Rectal smooth muscle tissue (tissue), 1 donor: ENCODE measurements around the gene SCUBE1.

ENCODE experiments used
- H3K27ac ChIP-seq: one replicate; pipeline ENCODE4 v1.7.0; 2013; ENCODE audit warnings: low read depth, low read length, inconsistent platforms
- H3K27me3 ChIP-seq: one replicate; pipeline ENCODE4 v1.7.0; 2013; ENCODE audit warnings: low read length; ENCODE audit not compliant: control insufficient read depth, insufficient read depth
- H3K36me3 ChIP-seq: one replicate; pipeline ENCODE4 v1.7.0; 2013; ENCODE audit warnings: low read length; ENCODE audit not compliant: control insufficient read depth, insufficient read depth
- H3K4me1 ChIP-seq: one replicate; pipeline ENCODE4 v1.7.0; 2013; ENCODE audit warnings: low read length; ENCODE audit not compliant: control insufficient read depth, insufficient read depth
- H3K4me3 ChIP-seq: one replicate; pipeline ENCODE4 v1.7.0; 2013; ENCODE audit warnings: low read length
- H3K9ac ChIP-seq: one replicate; pipeline ENCODE4 v1.7.0; 2013; ENCODE audit warnings: low read length

The SCUBE1 gene

GRCh38 chr22:43191831-43192230, 151.3 kb downstream of the SCUBE1 start:
- Histone ChIP-seq H3K27ac (no peak overlapping the region), H3K27me3 (no peaks in the 10 kb centered on the region), H3K4me3 (no peak overlapping the region), H3K4me1 (no peaks in the 10 kb centered on the region), H3K36me3 (no peaks in the 10 kb centered on the region), H3K9ac (no peak overlapping the region)

DNA sequence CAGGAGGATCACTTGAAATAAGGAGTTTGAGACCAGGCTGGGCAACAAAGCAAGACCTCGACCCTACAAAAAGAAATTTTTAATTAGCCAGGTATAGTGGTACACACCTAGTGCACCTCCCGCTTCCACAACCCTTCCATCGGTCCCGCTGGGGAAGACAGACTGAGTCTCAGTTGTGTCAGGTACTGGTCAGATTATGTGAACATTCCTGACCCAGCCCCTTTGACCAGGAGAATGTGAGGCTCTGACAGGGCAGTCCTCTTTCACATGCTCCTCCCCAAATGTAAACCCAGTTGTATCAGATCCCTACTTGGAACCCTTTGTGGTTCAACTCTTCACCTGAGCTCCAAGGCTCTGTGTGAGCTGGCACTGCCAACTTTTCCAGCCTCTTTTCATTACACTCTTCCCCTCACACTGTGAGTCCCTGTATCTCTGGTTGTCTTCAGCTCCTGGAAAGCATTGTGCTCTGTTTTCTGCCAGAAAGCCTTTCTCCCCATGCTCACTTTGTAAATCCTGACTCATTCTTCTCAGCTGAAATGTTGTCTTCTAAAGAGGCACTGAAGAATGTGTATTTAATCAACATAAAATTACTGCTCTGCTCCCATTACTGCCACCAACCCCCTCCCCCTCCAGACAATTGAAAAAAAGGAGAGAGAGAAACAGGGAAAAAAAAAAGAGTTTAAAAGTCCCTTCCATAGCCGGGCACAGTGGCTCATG, 154.2 kb downstream of the SCUBE1 start:
- Histone ChIP-seq H3K9ac (no peak overlapping the region), H3K27ac (no peak overlapping the region), H3K36me3 (no peaks in the 10 kb centered on the region), H3K27me3 (no peaks in the 10 kb centered on the region), H3K4me3 (no peak overlapping the region), H3K4me1 (peaks cover 7% of the 10 kb centered on the region)

DNA sequence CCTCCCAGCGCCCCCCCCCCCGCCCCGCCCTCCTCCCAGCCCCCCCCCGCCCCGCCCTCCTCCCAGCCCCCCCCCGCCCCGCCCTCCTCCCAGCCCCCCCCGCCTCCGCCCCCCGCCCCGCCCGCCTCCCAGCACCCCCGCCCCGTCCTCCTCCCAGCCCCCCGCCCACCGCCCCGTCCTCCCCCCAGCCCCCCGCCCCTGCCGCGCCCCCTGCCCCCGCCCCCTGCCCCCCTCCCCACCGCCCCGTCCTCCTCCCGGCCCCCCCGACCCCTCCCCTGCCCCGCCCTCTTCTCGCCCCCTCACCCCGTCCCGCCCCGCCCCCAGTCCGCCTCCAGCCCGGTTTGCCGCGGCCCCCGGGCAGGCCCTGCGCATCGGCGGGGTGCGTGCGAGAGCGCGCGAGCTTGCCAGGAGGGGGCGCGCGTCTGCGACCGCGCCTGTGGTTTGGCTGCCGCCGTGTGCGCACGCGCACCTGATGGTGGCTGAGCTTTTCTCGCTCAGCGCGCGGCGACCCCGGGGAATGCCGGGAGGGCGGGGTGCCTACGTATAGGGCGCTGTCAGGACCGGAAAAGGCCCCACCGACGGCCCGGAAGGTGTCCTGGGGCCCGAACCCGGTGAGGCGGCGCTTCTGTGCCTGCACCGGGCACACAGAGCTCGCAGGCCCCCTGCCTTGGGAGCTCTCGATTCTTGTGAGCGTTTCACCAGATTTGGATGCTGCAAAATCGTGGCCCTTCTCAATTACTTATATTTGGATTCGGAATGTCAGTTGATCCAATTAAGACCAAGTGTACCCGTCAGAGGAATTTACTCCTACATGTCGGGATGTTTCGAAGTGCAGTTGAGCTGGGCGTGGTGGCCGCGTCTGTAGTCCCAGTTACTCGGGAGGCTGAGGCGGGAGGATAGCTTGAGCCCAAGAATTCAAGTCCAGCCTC, 155.7 kb downstream of the SCUBE1 start:
- H3K9ac ChIP-seq = peak overlapping the region; percentile 73
- H3K4me1 ChIP-seq = peaks cover 7% of the 10 kb centered on the region
- peak overlapping the region; percentile 93 for H3K27ac ChIP-seq
- peak overlapping the region; percentile 76 for H3K4me3 ChIP-seq
- no peaks in the 10 kb centered on the region for H3K36me3 ChIP-seq
- no peaks in the 10 kb centered on the region for H3K27me3 ChIP-seq

GRCh38 chr22:43186272-43187170, 156.7 kb downstream of the SCUBE1 start, which contains the start of gene TTLL12:
TTLL12 (minus strand) TSS chr22:43187134; CDS start chr22:43187069, 65 bp downstream.
- peaks cover 7% of the 10 kb centered on the region for H3K4me1 ChIP-seq
- H3K4me3 ChIP-seq = peak within 1 kb of the TSS; percentile 79
- H3K27me3 ChIP-seq = no peaks in the 10 kb centered on the region
- H3K9ac ChIP-seq = peak within 1 kb of the TSS; percentile 73
- peak within 1 kb of the TSS; percentile 93 for H3K27ac ChIP-seq
- no peaks in the 10 kb centered on the region for H3K36me3 ChIP-seq

- Histone ChIP-seq H3K27ac (no peak overlapping the region), H3K9ac (no peak overlapping the region), H3K27me3 (no peaks in the 10 kb centered on the region), H3K36me3 (no peaks in the 10 kb centered on the region), H3K4me1 (peaks cover 7% of the 10 kb centered on the region), H3K4me3 (peak overlapping the region; percentile 79)
Observed at GRCh38 chr22:43185860-43186261, 157.3 kb downstream of the SCUBE1 start.

- peaks cover 7% of the 10 kb centered on the region for H3K4me1 ChIP-seq
- no peak overlapping the region for H3K9ac ChIP-seq
- peaks cover 4% of the 10 kb centered on the region for H3K36me3 ChIP-seq
- H3K4me3 ChIP-seq = no peak overlapping the region
- H3K27me3 ChIP-seq = no peaks in the 10 kb centered on the region
- H3K27ac ChIP-seq = no peak overlapping the region
Observed at GRCh38 chr22:43183496-43184277, 159.5 kb downstream of the SCUBE1 start.

DNA sequence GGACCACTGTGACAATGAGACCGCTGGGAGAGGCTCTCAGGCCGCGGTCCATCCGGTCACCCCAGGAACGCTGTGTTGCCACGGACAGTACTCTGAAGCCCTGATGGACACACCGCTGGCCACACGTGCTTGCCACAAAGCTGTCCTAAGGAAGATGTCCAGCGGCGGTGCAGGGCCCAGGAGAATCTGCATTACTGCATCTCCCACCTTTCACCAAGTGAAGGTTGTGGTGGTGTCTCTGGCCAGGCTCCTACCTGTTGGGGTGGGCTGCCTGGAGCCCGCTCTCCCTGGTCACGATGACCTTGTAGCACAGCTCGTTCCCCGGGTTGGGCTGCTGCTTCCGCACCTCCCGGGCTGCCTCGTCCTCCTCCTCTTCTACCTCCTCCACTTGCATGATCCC, 160.4 kb downstream of the SCUBE1 start:
- no peaks in the 10 kb centered on the region for H3K27me3 ChIP-seq

GRCh38 chr22:43182118-43182517, 161.1 kb downstream of the SCUBE1 start:
- no peaks in the 10 kb centered on the region for H3K27me3 ChIP-seq
- H3K27ac ChIP-seq = no peak overlapping the region
- H3K9ac ChIP-seq = no peak overlapping the region
- peaks cover 4% of the 10 kb centered on the region for H3K36me3 ChIP-seq
- H3K4me3 ChIP-seq = no peak overlapping the region
- peaks cover 7% of the 10 kb centered on the region for H3K4me1 ChIP-seq

More for the DNA sequence above, 160.4 kb downstream of the SCUBE1 start:
- Histone ChIP-seq H3K9ac (no peak overlapping the region), H3K27ac (no peak overlapping the region), H3K4me1 (peaks cover 7% of the 10 kb centered on the region), H3K36me3 (peaks cover 4% of the 10 kb centered on the region), H3K4me3 (no peak overlapping the region)

DNA sequence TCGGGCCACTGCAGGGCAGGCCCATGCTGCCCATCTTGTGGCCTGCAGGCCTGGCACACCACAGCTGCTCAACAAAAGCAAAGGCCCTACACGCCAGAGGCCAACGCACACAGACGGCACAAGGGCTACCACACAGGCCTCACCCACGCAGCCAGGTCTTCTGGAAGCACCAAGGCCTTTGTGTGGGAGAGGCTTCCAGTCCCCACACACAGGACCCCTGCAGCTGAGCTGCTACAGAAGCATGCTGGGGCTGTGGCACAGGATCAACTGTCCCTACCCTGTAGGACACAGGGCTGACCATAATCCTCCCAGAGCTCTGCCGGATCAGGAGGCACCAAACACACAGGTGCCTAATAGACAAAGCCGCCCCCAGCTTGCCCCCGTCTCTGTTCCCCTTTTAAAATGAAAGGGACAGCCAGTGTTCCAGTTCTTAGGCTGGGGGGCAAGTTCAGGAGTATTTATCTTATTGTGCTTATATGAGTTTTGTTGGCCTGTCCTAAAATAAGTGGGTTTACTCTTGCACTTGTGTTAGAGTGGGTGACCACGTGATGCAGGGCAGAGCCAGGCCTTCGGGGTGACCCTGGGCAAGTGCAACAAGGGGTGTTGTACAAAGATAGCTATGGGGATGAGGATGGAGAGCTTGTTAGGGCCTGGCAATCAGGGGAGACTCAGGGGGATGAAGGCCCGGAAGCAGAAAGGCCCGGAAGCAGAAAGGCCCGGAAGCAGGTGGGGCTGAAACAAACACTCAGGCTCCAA, 161.7 kb downstream of the SCUBE1 start:
- Histone ChIP-seq H3K4me1 (peaks cover 7% of the 10 kb centered on the region), H3K27me3 (no peaks in the 10 kb centered on the region), H3K9ac (no peak overlapping the region), H3K4me3 (no peak overlapping the region), H3K27ac (no peak overlapping the region), H3K36me3 (peaks cover 6% of the 10 kb centered on the region)

GRCh38 chr22:43180670-43181069, 162.5 kb downstream of the SCUBE1 start:
- Histone ChIP-seq H3K36me3 (peaks cover 6% of the 10 kb centered on the region), H3K4me3 (no peak overlapping the region), H3K4me1 (no peaks in the 10 kb centered on the region), H3K27ac (no peak overlapping the region), H3K9ac (no peak overlapping the region), H3K27me3 (no peaks in the 10 kb centered on the region)

DNA sequence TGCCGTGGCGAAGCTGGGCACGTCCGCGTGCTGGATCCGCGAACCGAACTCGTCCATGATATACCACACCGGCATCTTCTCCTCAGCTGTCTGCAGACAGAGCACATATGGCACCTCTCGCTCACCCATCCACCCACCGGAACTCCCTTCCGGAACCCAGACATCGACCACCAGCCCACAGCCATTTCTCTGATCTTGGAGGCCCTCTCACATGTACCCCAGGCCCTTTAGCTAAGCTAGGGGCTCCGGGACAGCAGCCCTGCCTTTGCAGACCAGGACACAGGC, 163.3 kb downstream of the SCUBE1 start:
- Histone ChIP-seq H3K27ac (no peak overlapping the region), H3K4me3 (no peak overlapping the region), H3K27me3 (no peaks in the 10 kb centered on the region), H3K36me3 (peaks cover 6% of the 10 kb centered on the region), H3K4me1 (no peaks in the 10 kb centered on the region), H3K9ac (no peak overlapping the region)
